Breast epithelium (tissue), 4 donors: Measurements from ENCODE around the gene EFCAB8. TPM values are rescaled to one million over a fixed set of nuclear protein-coding genes. Genes with fewer than 3 reads are reported as not detected.

Experiments used
- DNase-seq, 2 donors: peaks; one replicate each; pipeline ENCODE4 v3.0.0-alpha.2; 2019; ENCODE audit warnings: low spot score in 2 of 2
- H3K27ac ChIP-seq, 2 donors: fragments of 200-600 bp; sonication (generic) in 1 of 2; one replicate each; pipeline ENCODE4 v1.5.1; 2016 to 2019; ENCODE audit warnings: mild to moderate bottlenecking in 1 of 2
- H3K27me3 ChIP-seq, 2 donors: fragments of 200-600 bp; sonication (generic) in 1 of 2; one replicate each; pipeline versions ENCODE4 v1.5.1 to v1.6.0; 2017 to 2019; ENCODE audit warnings: control low read depth in 1 of 2, mild to moderate bottlenecking in 1 of 2
- H3K36me3 ChIP-seq: fragments of 200-600 bp; one replicate; pipeline ENCODE4 v1.5.1; 2019
- H3K4me1 ChIP-seq, 2 donors: fragments of 200-600 bp; sonication (generic); one replicate each; pipeline ENCODE4 v1.5.1; 2016 to 2019; ENCODE audit warnings: control low read depth in 1 of 2
- H3K4me3 ChIP-seq, 3 donors: fragments of 200-600 bp; sonication (generic); 1 replicate in 2 of 3; 2 replicates in 1 of 3; pipeline ENCODE4 v1.5.1; 2016 to 2019; ENCODE audit warnings: mild to moderate bottlenecking in 3 of 3, moderate library complexity in 2 of 3
- H3K9me3 ChIP-seq, 2 donors: fragments of 200-600 bp; sonication (generic) in 1 of 2; one replicate each; pipeline ENCODE4 v1.5.1; 2016 to 2019; ENCODE audit warnings: control low read depth in 1 of 2
- CTCF ChIP-seq, 3 donors: fragments of 450-650 bp; IDR thresholded peaks; one replicate each; pipeline ENCODE4 v1.5.1; 2016 to 2017; ENCODE audit warnings: antibody characterized with exemption in 3 of 3, mild to moderate bottlenecking in 3 of 3, moderate library complexity in 3 of 3
- POLR2A ChIP-seq: fragments of 450-650 bp; IDR thresholded peaks from one replicate; pipeline ENCODE4 v1.6.1; 2016; ENCODE audit warnings: antibody characterized with exemption, mild to moderate bottlenecking, moderate library complexity
- POLR2AphosphoS5 ChIP-seq, 3 donors: sonication (generic); formaldehyde crosslinking; IDR thresholded peaks; one replicate each; pipeline ENCODE4 v1.6.1; 2017; ENCODE audit warnings: antibody characterized with exemption in 3 of 3
- intact Hi-C: fragments of 100-400 bp; cut with DNase I; formaldehyde crosslinking; loops from one replicate; pipeline ENCODE4 v1.15.1; 2023; ENCODE audit warnings: low total_unique reads
- total RNA-seq, 3 donors: library from RNA; depleted of rRNA; stranded (reverse); fragments of >200 nt; gene quantifications; one replicate each; pipeline ENCODE4 v1.1.0, GENCODE V29; 2016

EFCAB8 gene
- total RNA-seq, 3 donors from 2014 or later = 0.32 TPM; not detected in 2

- Histone ChIP-seq H3K27me3 (no peaks in the 10 kb centered on the region), H3K9me3 (peaks cover 0 to 6% of the 10 kb centered on the region in 2 donors), H3K27ac (no peak overlapping the region), H3K4me3 (no peak overlapping the region), H3K4me1 (no peaks in the 10 kb centered on the region), H3K36me3 (no peaks in the 10 kb centered on the region)
- intact Hi-C loops = no loop called here
- no peak for TF ChIP-seq POLR2A
- no peak for TF ChIP-seq CTCF (IDR thresholded peaks at IDR 0.05)
- TF ChIP-seq POLR2AphosphoS5 (IDR thresholded peaks at IDR 0.05) = no peak
- no peak for DNase-seq
Measured at GRCh38 chr20:33000802-33001466, 142.2 kb downstream of the EFCAB8 start.

GRCh38 chr20:33002087-33002808, 143.5 kb downstream of the EFCAB8 start:
- no peak for DNase-seq
- Histone ChIP-seq H3K4me3 (no peak overlapping the region), H3K27me3 (no peaks in the 10 kb centered on the region), H3K36me3 (no peaks in the 10 kb centered on the region), H3K9me3 (peaks cover 0 to 6% of the 10 kb centered on the region in 2 donors), H3K4me1 (no peaks in the 10 kb centered on the region), H3K27ac (no peak overlapping the region)
- no peak for TF ChIP-seq CTCF (IDR thresholded peaks at IDR 0.05)
- TF ChIP-seq POLR2AphosphoS5 (IDR thresholded peaks at IDR 0.05) = no peak
- no peak for TF ChIP-seq POLR2A
- intact Hi-C loops = no loop called here

GRCh38 chr20:33004141-33004751, 145.5 kb downstream of the EFCAB8 start, which contains the start of gene SUN5:
Gene SUN5 (minus strand): TSS chr20:33004433. CDS start chr20:33004340, 93 bp downstream.
- no peaks in the 10 kb centered on the region for H3K36me3 ChIP-seq
- no peaks in the 10 kb centered on the region for H3K4me1 ChIP-seq
- no peak within 1 kb of the TSS for H3K4me3 ChIP-seq
- TF ChIP-seq POLR2A (no peak), POLR2AphosphoS5 (IDR thresholded peaks at IDR 0.05) (no peak), CTCF (IDR thresholded peaks at IDR 0.05) (no peak)
- DNase-seq = no peak
- H3K27ac ChIP-seq = no peak within 1 kb of the TSS
- peaks cover 0 to 6% of the 10 kb centered on the region in 2 donors for H3K9me3 ChIP-seq
- intact Hi-C loops = no loop called here
- H3K27me3 ChIP-seq = no peaks in the 10 kb centered on the region

- no peak overlapping the region for H3K27ac ChIP-seq
- no peaks in the 10 kb centered on the region for H3K27me3 ChIP-seq
- H3K36me3 ChIP-seq = no peaks in the 10 kb centered on the region
- intact Hi-C loops = no loop called here
- H3K4me3 ChIP-seq = no peak overlapping the region
- no peaks in the 10 kb centered on the region for H3K4me1 ChIP-seq
- peaks cover 0 to 6% of the 10 kb centered on the region in 2 donors for H3K9me3 ChIP-seq
- TF ChIP-seq POLR2AphosphoS5 (IDR thresholded peaks at IDR 0.05) (no peak), CTCF (IDR thresholded peaks at IDR 0.05) (no peak), POLR2A (no peak)
- no peak for DNase-seq
Measured at GRCh38 chr20:33005132-33005566, 146.4 kb downstream of the EFCAB8 start.
